HG03159 (cell line): ENCODE results near the gene EVX2.

Source experiments
- ATAC-seq: cut with Tn5 transposase; IDR thresholded peaks from one replicate; pipeline ENCODE4 v1.9.1; 2021; ENCODE audit warnings: mild to moderate bottlenecking, moderate library complexity; ENCODE audit not compliant: unreplicated experiment

The EVX2 gene

GRCh38 chr2:176096986-176097819 is 13.4 kb upstream of the EVX2 start:
- peak; percentile 82 for ATAC-seq

DNA sequence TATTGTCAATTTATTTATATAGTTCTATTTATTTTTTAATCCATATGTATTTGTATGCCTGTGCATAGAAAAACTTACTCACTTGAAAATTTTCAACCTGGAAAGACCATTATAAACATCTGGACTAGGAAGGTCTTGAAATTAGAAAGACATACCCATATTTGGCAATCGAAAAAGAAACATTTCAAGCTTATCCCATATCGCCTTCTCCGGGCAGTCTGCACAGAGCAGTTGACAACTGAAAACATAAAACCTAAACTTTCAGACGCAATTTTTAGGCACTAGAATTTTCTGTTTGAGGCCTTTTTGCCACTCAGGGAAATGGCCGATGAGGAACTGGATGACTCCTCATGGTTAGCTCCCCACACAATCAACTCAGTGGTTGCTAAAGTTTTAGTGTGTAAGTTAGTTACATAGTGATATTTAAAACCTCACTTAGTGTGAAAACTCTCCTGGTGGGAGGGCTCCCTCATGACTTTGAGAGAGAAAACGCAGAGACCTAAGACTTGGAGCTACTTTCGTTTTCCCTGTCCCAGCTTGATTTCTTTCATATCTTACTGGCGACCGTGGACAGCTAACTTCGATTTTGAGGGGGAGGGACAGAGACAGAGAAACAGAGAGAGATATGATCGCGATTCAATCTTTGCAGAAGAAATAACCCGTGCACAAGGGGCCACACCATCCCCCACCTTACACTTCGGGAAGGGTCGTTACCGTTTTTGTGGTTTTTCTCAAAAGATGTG is 12.7 kb upstream of the EVX2 start:
- ATAC-seq = no peak

DNA sequence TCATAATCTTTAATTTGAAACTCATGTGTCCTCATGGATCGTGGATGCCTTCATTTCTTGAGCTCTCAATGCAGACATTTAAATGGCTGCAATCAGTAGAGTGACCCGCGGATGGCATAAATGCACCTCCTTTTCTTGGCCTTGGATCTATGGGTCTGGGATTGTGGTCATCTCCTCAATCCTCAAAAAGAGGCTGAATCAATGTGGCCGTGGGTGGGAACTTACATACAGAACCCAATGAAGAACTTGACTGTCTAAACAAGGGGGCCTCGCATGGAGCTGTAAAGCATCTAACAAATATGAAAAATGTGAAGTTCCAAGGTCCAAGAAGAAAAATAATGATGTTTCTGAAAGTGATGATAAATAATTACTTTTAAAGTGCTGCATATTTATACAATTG is 11.7 kb upstream of the EVX2 start:
- ATAC-seq = no peak

DNA sequence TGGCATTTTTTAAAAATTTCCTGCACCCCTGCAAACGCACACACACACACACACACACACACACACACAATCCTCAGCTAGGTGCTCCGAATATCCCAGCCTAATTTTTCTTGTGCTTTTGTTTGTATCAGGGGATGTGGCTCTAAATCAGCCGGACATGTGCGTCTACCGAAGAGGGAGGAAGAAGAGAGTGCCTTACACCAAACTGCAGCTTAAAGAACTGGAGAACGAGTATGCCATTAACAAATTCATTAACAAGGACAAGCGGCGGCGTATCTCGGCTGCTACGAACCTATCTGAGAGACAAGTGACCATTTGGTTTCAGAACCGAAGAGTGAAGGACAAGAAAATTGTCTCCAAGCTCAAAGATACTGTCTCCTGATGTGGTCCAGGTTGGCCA is 10.6 kb upstream of the EVX2 start:
- ATAC-seq = no peak

- no peak for ATAC-seq
Observed at GRCh38 chr2:176093898-176094249, 10.1 kb upstream of the EVX2 start.

- ATAC-seq = no peak
Observed at GRCh38 chr2:176093145-176093897, 9.6 kb upstream of the EVX2 start.

DNA sequence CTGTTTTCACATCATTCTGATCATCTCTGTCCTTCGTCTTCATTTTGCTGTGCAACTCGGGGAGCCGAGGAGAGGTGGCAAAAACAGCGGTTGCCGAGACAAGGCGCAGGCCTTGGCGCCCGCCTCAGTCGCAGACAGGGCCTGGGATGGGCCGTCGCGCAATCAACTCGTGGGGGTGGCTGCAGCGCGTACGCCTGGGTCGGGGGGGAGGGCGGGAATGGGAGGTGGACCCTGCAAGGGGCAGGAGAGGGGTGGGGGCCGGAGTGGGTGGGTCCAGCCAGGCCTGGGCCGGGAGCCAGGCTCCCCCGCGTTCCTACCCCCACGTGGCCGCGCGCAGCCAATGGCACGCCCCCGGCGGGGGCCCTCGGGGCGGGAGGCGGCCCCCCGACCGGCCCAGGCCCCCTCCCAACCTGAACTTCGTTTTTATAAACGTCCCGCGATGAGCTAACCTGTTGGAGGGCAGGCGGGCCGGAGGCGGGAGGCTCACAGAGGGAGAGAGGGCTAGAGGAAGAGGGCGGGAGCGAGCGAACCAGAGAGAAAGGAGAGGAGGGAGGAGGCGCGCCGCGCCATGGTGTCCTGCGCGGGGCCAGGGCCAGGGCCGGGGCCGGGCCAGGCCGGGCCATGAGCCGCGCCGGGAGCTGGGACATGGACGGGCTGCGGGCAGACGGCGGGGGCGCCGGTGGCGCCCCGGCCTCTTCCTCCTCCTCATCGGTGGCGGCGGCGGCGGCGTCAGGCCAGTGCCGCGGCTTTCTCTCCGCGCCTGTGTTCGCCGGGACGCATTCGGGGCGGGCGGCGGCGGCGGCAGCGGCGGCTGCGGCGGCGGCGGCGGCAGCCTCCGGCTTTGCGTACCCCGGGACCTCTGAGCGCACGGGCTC is 8.7 kb upstream of the EVX2 start, which contains the start of gene HOXD13:
TSS of gene HOXD13 (plus strand) at position 452 of the 875 bp plus-strand sequence. CDS start at position 622, 170 bp downstream.
- ATAC-seq = no peak

GRCh38 chr2:176091329-176092258 is 7.8 kb upstream of the EVX2 start:
- no peak for ATAC-seq

DNA sequence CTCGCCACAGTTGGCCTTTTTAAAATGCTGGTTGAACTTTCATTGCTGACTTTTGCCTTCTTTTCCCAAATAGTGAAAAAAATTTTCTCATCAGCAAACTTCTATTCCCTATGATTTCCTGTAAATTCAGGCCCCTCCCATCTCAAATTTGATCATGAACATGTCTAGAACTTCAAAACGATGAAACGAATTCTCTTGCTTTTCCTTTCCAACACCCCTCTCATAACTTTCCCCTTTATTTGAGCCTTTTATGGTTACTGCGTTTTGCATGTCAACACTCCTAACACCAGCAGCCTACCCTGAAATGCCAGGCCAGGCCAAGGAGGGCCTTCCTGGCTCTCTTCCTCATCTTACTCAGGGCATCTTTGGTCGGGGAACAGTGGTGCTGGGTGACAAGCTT is 7.1 kb upstream of the EVX2 start:
- no peak for ATAC-seq

DNA sequence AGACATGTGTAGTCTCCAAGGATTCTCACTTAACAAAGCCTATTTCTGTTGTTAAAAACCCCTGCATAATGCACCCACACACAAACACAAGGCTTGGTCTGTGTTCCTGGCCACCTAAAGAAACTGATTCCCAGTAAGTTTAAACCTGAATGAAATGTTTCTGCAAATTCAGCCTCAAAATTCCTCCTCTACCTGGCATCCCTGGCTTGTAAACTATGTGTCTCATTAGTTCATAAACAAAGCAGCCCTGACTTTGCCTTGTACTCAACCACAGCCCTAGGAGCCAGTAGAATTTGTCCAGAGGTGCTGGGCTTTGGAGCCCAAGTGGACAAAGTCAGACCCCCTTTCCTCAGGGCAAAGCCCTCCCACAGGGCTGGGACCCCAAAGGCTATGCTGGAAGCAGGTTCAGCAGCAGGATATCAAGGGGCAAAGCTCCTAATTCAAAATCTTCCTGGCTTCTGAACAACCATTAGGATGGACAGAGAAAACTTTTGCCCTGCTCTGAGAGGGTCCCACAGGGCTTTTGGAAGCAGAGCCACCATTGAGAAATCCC is 6.2 kb upstream of the EVX2 start:
- no peak for ATAC-seq

GRCh38 chr2:176088937-176089842 is 5.4 kb upstream of the EVX2 start:
- ATAC-seq = no peak

DNA sequence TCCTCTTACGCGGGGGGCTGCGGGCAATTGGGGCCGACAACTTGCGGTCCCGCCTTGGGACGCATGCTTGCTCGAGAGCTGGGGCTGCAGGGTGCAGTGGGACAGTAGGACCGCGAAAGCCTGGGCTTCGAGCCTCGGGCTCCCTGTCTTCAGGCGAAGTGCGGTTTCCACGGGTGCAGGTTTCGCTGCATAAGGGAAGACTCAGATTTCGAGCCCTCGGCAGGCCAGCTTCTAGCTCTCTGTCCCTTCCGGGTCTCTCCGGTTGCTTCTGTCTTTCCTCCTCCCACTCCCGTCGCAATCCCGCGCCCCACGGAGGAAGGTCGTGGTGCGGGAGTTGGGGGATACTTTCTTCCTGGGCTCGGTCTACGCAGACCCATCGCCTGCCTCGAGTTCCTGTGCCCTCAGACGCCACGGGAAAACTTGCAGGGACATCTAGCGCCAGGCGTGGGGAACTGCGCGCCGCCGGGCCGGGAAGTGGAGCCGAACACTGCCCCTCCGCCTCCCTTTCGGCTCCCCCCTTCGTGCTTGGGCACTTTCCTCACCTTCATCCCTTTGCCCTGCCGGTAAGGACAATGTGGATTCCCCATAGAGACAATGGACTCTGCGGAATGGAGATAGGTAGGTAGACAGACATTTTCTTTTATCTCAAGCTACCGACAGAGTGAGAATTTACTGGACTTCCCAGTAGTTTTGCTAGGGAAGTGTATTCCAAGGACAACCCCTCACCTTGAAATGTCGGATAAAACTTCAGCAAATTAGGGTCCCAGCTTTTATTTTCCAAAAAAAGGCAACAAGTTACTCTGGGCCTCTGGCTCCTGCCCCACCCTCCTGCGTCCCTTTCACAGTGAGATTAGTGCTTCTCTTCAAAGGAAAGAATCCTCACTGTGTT is 4.5 kb upstream of the EVX2 start:
- no peak for ATAC-seq

GRCh38 chr2:176087330-176088047 is 3.7 kb upstream of the EVX2 start:
- no peak for ATAC-seq

- ATAC-seq = no peak
Observed at GRCh38 chr2:176085861-176086771, 2.4 kb upstream of the EVX2 start.

DNA sequence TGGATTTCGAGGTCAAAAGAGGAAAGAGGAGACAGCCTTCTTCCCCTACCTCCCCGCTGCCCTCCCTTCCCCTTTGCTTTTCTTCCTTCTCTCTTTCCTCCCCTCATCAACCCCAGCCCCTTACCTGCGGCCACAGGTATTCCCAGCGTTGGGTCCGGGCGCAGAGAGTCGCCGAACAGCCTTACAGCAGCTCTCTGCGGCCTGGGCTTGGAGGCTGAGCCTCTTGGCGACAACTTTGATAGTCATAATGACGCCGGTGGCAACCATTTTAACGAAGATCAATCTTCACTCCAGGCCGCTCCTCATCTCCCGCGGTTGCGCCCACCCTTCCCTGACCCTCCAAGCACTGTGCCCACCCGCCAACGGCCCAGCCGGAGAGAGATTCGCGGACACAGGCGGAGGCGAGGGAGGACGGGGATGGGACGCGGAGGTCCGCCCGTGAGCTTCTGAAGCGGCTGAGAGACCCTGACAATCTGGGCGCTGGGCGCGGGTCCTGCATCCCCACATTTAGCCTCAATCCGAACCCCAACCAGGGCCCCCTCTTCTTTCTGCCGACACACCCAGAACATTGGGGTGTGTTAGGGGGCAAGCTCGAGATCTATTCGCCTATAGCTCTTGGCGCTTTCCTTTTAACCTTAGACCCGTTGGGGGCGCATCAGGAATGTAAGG is 1.5 kb upstream of the EVX2 start:
- ATAC-seq = no peak
